MG63 (cell line): Measurements from ENCODE around the gene AMFR. TPM values are rescaled to one million over a fixed set of nuclear protein-coding genes. Genes with fewer than 3 reads are reported as not detected.
"Not testable (repeated sequence)": the region's sequence is repeated elsewhere in the genome, so short reads cannot be mapped to it uniquely, and the experiment has no call there.

Experiments
- DNase-seq: peaks from one replicate; pipeline ENCODE4 v3.0.0-alpha.2; 2020
- H3K27me3 ChIP-seq: fragments of 250-450 bp; sonication (Bioruptor Pico); 2 replicates; pipeline ENCODE4 v1.5.1; 2020; ENCODE audit warnings: mild to moderate bottlenecking, moderate library complexity
- H3K36me3 ChIP-seq: fragments of 250-450 bp; sonication (Bioruptor Pico); 2 replicates; pipeline ENCODE4 v1.5.1; 2020; ENCODE audit warnings: mild to moderate bottlenecking, moderate library complexity
- H3K4me3 ChIP-seq: fragments of 250-450 bp; sonication (Bioruptor Pico); 2 replicates; pipeline ENCODE4 v1.5.1; 2020; ENCODE audit warnings: mild to moderate bottlenecking, moderate library complexity
- H3K9me3 ChIP-seq: fragments of 250-450 bp; sonication (Bioruptor Pico); 2 replicates; pipeline ENCODE4 v1.5.1; 2020; ENCODE audit warnings: mild to moderate bottlenecking, moderate library complexity
- total RNA-seq: library from RNA; depleted of rRNA; stranded (reverse); fragments of >200 nt; shearing (Covaris generic); gene quantifications from 2 replicates; pipeline ENCODE4 v1.2.3, GENCODE V29; 2014; ENCODE audit warnings: low replicate concordance

Gene AMFR
- total RNA-seq, 1 experiment from 2014 or later = 395 TPM

DNA sequence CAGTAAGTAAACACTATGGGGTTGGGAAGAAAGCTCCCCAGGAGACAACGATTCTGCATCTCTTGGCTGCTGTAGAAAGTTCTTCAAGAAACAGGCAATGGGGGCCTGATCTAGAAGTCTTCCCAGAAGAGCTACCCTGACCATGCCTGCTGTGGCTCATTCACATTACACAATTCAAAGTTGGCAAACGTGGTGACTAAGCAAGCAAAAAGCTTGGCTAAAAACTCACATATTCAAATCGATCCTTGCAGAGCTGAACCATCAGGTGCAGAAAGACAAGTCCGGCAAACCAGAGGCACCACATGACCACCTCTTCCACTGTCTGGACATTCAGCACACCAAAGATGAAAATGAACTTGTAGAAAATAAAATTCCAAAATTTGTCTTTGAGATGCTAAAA is 16.1 kb downstream of the AMFR start:
- H3K4me3 ChIP-seq = no peak overlapping the region
- no peaks in the 10 kb centered on the region for H3K27me3 ChIP-seq
- no peaks in the 10 kb centered on the region for H3K9me3 ChIP-seq
- peaks cover 72% of the 10 kb centered on the region for H3K36me3 ChIP-seq
- DNase-seq = peak; percentile 34

DNA sequence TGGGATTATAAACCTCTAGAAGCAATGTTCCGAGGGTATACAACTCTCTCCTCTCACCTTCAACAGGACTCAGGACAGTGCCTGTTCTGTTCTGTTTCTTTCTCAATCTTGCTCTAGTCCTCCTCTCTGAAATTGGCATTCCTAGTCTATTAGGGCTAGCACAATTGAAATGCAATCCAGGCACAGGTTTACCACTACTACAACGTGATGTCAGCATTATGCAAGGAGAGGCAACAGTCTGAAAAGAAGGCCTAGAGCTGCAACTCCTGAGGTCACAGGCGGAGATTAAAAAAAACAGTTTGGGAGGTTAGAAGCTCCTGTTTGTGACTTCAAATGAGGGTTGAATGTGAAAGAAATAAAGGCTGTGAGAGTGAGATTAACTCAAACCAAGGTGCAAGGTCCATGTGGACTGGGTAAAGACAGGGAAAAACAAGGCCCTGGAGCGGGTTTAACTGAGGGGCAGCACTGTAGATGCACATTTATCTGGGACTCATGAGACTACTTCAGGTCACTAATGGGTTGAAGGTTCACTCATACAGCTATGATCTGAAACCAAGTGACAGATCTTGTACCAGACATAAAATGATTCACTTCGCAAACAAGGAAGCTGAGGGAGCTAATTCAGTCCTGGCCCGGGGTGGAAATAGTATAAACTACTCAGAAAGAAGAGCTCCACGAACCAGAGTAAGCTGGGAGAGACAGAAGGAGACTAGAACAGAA is 16.8 kb downstream of the AMFR start:
- DNase-seq = no peak

DNA sequence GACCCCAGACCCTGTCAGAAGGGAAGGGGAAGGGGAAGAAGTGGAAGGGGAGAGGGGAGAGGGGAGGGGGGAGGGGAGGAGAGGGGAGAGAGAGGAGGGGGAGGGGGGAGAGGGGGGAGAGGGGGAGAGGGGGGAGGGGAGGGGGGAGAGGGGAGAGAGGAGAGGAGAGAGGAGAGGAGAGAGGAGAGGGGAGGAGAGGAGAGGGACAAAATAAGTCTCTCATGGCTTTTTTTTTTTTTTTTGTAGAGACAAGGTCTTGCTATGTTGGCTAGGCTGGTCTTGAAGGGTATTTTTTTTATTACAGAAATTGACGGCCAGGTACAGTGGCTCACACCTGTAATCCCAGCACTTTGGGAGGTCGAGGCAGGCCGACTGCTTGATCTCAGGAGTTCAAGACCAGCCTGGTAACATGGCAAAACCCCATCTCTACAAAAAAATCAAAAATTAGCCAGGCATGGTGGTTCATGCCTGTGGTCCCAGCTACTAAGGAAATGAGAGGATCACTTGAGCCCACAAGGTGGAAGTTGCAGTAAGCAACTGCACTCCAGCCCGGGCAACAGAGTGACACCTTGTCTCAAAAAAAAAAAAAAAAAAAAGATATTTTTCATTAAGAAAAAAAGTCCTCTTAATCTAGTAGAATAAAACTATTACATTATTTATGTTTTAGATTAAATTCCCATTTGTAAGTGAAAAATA is 19.2 kb downstream of the AMFR start:
- Histone ChIP-seq H3K27me3 (no peaks in the 10 kb centered on the region), H3K9me3 (no peaks in the 10 kb centered on the region), H3K4me3 (no peak overlapping the region), H3K36me3 (peaks cover 68% of the 10 kb centered on the region)
- no peak for DNase-seq

More for the DNA sequence above, 16.8 kb downstream of the AMFR start:
- H3K4me3 ChIP-seq = no peak overlapping the region
- peaks cover 67% of the 10 kb centered on the region for H3K36me3 ChIP-seq
- no peaks in the 10 kb centered on the region for H3K9me3 ChIP-seq
- H3K27me3 ChIP-seq = no peaks in the 10 kb centered on the region

DNA sequence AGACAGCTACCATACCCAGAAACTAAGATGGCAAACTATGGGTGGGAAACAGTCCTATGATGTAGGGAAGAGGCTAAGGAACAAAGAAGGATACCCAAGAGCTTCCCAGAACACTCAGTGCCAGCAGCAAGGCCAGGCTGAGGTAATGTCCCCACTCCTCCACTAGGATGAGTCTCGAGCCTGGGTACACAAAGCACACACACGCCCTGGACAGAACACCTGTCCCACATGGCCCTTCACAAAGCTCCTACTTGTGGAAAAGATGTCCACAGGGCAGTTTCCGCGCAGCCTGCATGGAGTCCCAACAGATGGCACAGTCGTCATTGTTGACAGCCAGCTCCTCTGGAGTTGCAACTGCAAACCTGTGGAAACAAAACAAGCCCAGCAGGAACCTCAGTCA is 23.9 kb downstream of the AMFR start:
- DNase-seq = peak; percentile 32
- Histone ChIP-seq H3K4me3 (no peak overlapping the region), H3K27me3 (no peaks in the 10 kb centered on the region), H3K36me3 (peaks cover 70% of the 10 kb centered on the region), H3K9me3 (peaks cover 5% of the 10 kb centered on the region)

DNA sequence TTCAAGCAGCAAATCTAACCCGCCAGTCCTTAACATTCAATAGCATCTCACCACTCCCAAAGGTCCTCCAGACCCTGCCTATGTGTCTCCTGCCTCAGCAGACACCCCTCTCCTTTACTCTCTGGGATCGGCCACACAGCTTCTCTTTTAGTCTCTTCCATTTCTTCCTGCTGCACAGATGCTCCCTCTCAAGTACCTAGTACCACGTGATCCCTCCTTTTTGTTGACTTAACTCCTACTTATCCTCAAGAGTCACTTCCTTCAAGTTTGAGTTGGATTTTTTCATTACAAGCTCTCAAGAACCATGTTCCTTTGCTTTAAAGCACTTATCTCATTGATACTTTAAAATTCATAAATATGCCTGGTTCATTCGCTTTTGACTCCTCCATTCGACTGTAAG is 24.9 kb downstream of the AMFR start:
- H3K9me3 ChIP-seq = peaks cover 5% of the 10 kb centered on the region
- no peaks in the 10 kb centered on the region for H3K27me3 ChIP-seq
- H3K4me3 ChIP-seq = no peak overlapping the region
- peaks cover 73% of the 10 kb centered on the region for H3K36me3 ChIP-seq
- DNase-seq = no peak

DNA sequence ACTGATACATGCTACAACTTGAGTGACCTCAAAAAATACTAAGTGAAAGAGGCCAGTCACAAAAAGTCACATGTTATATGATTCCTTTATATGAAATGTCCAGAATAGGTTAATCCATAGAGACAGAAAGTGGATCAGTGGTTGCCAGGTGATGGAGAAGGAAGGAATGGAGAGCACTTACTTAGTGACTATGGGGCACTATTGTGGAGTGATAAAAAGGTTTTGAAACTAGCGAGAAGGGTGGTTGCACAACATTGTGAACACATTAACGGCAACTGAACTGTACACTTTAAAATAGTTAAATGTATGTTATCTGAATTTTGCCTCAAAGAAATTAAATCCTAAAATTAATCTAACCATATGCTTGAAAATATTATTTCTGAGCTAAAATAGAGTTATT is 25.9 kb downstream of the AMFR start:
- Histone ChIP-seq H3K27me3 (no peaks in the 10 kb centered on the region), H3K9me3 (peaks cover 5% of the 10 kb centered on the region), H3K36me3 (peaks cover 64% of the 10 kb centered on the region), H3K4me3 (no peak overlapping the region)
- no peak for DNase-seq

DNA sequence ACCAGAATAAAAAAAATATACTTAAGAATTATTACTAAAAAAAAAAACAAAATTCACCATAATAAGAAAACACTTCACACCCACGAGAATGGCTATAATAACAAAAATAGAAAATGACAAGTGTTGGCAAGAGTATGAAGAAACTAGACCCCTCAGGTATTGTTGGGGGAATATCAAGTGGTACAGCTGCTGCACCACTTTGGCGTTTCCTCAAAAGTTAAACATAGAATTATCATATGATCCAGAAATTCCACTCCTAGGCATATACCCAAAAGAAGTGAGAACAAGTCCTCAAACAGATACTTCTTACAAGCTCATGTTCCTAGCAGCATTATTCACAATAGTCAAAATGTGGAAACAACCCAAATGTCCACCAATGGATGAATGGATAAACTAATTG is 26.3 kb downstream of the AMFR start:
- H3K36me3 ChIP-seq = peaks cover 63% of the 10 kb centered on the region

DNA sequence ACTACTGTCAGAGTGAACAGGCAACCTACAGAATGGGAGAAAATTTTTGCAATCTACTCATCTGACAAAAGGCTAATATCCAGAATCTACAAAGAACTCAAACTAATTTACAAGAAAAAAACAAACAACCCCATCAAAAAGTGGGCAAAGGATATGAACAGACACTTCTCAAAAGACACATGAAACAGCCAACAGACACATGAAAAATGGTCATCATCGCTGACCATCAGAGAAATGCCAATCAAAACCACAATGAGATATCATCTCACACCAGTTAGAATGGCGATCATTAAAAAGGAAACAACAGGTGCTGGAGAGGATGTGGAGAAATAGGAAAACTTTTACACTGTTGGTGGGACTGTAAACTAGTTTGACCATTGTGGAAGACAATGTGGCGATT is 28.6 kb downstream of the AMFR start:
- not testable (repeated sequence) for DNase-seq, H3K9me3 ChIP-seq, H3K27me3 ChIP-seq, H3K4me3 ChIP-seq
- H3K36me3 ChIP-seq = peaks cover 67% of the 10 kb centered on the region

More for the DNA sequence above, 26.3 kb downstream of the AMFR start:
- peaks cover 5% of the 10 kb centered on the region for H3K9me3 ChIP-seq
- no peaks in the 10 kb centered on the region for H3K27me3 ChIP-seq
- H3K4me3 ChIP-seq = no peak overlapping the region
- no peak for DNase-seq

DNA sequence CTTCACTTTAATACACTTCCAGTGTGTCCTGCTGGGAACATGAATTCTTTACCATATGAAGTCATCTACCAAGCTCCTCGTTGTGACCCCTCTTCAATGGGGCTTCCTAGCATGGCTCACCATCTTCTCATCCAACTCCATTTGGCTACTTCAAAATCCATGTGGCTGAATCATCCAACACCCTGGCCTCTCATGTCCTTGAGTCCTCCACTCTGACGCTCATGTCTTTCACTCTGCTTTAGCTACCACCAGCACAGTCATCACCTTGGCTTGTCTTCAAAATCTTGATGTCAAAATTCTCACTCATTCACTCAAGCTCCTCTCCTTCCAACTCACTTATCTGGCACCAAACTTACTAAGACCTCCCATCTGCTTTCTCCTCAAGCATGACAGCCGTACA is 35.8 kb downstream of the AMFR start:
- Histone ChIP-seq H3K36me3 (peaks cover 87% of the 10 kb centered on the region), H3K9me3 (peaks cover 4% of the 10 kb centered on the region; the same call in 1 of the 2 replicates), H3K27me3 (no peaks in the 10 kb centered on the region), H3K4me3 (no peak overlapping the region)
- peak; percentile 98 for DNase-seq

DNA sequence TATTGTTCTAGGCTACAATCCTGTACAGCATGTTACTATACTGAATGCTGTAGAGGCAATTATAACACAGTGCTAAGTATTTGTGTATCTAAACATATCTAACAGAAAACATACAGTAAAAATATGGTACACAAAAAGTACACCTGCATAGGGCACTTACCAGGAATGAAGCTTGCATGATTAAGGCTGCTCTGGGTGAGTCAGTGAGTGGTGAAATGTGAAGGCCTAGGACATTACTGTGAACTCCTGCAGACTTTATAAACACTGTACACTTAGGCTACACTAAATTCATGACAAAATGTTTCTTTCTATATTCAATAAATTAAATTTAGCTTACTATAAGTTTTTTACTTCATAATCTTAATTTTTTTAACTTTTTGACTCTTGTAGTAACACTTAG is 37.1 kb downstream of the AMFR start:
- Histone ChIP-seq H3K9me3 (no peaks in the 10 kb centered on the region), H3K36me3 (peaks cover 91% of the 10 kb centered on the region), H3K27me3 (no peaks in the 10 kb centered on the region), H3K4me3 (no peak overlapping the region)
- no peak for DNase-seq

DNA sequence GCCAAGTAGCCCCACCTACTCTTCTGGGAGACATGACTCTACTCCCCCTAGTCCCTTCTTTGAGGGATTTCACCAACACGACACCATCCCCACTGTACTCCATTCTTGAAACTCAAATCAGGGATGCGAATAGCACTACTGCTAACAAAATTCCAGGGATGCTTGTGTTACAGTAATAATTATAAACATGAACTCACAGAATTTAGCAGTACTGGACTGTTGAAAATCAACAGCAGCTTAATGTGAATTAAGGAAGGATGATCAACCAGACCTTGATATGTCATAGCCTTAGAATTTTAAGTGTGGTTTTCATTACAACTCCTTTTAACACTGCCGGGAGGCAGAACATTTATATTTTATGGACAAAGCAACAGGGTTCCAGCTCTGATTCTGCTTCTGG is 37.9 kb downstream of the AMFR start:
- no peak overlapping the region for H3K4me3 ChIP-seq
- H3K36me3 ChIP-seq = peaks cover 91% of the 10 kb centered on the region
- no peaks in the 10 kb centered on the region for H3K27me3 ChIP-seq
- no peak for DNase-seq
- H3K9me3 ChIP-seq = peaks cover 3% of the 10 kb centered on the region; the same call in 1 of the 2 replicates

DNA sequence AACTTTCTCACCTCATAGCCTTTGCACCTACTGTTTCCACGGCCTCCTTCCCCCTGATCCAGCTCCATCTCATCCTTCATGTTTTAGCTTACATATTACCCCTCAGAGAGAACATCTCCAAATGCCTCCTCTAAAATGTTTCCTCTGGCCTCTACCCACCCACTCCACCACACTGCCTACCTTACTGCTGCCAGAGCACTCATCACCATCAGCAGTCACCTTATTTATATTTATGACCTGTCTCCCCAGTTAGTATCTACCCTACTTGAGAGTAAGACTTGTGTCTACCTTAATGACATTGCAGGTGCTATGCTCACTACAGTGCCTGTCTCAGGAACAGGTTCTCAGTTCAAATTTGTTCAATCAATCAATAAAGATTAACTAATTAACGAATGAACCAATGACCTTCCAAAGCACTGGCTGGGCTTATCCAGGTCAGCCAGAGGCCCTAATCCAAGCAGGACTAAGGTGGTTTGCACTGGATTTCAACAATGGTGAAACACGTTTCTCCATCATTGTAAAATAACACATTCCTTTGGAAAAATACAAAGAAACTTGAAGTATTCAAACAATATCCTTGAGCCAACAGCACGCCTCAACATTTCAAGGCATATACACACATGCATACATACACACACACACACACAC is 41.1 kb downstream of the AMFR start:
- Histone ChIP-seq H3K9me3 (peaks cover 24% of the 10 kb centered on the region), H3K36me3 (peaks cover 98% of the 10 kb centered on the region), H3K4me3 (no peak overlapping the region), H3K27me3 (no peaks in the 10 kb centered on the region)
- no peak for DNase-seq

DNA sequence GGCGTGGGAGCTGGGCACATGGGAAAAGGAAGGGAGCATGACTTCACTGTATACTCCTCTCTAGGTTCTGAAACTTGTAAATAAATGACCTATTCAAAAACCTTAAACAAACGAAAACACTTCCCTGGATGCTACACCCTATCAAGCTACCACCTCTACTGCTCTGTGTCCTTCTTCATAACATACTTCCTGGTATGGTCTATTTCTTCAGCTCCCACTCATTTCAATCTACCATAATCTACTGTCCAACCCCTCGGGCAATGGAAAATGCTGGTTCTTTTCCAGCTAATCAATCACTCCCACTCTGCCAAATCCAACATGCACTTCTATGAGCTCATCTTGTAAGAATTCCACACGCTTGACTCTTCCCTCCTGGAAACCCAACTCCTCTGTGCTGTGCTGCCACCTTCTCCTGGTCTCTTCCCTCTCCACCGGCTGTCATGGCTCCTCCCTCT is 42.4 kb downstream of the AMFR start:
- Histone ChIP-seq H3K27me3 (no peaks in the 10 kb centered on the region), H3K36me3 (peaks cover 98% of the 10 kb centered on the region), H3K9me3 (peaks cover 24% of the 10 kb centered on the region), H3K4me3 (no peak overlapping the region)
- DNase-seq = peak; percentile 74

DNA sequence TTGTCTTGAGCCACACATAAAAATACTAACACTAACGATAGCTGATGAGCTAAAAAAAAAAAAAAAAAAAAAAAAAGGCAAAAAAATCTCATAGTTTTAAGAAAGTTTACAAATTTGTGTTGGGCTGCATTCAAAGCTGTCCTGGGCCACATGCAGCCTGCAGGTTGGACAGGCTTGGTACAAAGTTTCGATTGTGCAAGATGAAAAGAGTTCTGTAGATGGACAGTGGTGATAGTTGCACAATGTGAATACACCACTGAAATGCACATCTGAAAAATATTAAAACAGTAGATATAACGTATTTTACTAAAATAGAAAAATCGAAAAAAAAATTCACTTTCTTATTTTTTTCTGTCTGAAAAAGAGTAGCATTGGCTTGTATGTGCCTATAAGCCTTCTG is 42.9 kb downstream of the AMFR start:
- peaks cover 24% of the 10 kb centered on the region for H3K9me3 ChIP-seq
- DNase-seq = no peak
- peaks cover 98% of the 10 kb centered on the region for H3K36me3 ChIP-seq
- no peaks in the 10 kb centered on the region for H3K27me3 ChIP-seq
- no peak overlapping the region for H3K4me3 ChIP-seq

DNA sequence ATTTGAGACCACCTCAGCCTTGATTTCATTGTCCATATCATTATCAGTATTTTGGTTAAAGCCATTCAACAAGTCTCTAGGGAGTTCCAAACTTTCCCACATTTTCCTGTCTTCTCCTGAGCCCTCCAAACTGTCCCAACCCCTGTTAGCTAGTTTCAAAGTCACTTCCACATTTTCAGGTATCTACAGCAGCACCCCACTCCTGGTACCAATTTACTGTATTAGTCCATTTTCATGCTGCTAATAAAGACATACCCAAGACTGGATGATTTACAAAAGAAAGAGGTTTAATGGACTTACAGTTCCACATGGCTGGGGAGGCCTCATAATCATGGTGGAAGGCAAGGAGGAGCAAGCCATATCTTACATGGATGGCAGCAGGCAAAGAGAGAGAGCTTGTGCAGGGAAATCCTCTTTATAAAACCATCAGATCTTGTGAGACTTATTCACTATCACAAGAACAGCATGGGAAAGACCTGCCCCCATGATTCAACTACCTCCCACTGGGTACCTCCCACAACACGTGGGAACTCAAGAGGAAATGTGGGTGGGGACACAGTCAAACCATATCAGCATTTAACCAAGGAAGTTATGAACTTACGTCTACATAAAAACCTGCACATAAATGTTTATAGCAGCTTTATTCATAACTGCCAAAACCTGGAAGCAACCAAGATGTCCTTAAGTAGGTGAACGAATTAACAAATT is 44.4 kb downstream of the AMFR start:
- H3K27me3 ChIP-seq, DNase-seq, H3K4me3 ChIP-seq: not testable (repeated sequence)
- peaks cover 92% of the 10 kb centered on the region for H3K36me3 ChIP-seq
- peaks cover 24% of the 10 kb centered on the region for H3K9me3 ChIP-seq

DNA sequence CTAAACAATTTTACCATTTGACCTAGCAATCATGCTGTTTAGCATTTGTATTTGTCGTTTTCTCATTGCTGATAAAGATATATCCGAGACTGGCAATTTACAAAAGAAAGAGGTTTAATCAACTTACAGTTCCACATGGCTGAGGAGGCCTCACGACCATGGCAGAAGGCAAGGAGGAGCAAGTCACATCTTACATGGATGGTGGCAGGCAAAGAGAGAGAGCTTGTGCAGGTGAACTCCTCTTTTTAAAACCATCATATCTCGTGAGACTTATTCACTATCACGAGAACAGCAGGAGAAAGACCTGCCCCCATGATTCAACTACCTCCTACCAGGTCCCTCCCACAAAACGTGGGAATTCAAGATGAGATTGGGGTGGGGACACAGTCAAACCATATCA is 46.3 kb downstream of the AMFR start:
- Histone ChIP-seq H3K36me3 (peaks cover 87% of the 10 kb centered on the region), H3K9me3 (peaks cover 24% of the 10 kb centered on the region)
- DNase-seq, H3K4me3 ChIP-seq, H3K27me3 ChIP-seq: not testable (repeated sequence)

DNA sequence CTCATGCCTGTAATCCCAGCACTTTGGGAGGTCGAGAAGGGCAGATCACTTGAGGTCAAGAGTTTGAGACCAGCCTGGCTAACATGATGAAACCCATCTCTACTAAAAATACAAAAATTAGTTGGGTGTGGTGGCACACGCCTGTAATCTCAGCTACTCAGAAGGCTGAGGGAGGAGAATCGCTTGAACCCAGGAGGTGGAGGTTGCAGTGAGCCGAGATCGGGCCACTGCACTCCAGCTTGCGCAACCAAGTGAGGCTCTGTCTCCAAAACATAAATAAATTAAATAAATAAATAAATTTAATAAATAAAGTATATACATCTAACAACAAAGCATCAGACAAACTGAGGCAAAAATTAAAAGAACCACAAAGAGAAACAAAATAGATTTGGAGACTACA is 49.6 kb downstream of the AMFR start:
- not testable (repeated sequence) for H3K4me3 ChIP-seq, DNase-seq, H3K9me3 ChIP-seq, H3K27me3 ChIP-seq
- peaks cover 82% of the 10 kb centered on the region for H3K36me3 ChIP-seq
